Islet precursor cell (in vitro differentiated cells): Measurements from ENCODE around the gene SERPINF2.
"Not testable (repeated sequence)": the region's sequence is repeated elsewhere in the genome, so short reads cannot be mapped to it uniquely, and the experiment has no call there.

ENCODE experiments used
- DNase-seq: peaks from one replicate; pipeline ENCODE4 v3.0.0-alpha.2; 2018

Gene SERPINF2

GRCh38 chr17:1742371-1743087 lies at the start of gene SERPINF2:
Gene SERPINF2 (plus strand): TSS chr17:1742871. CDS start chr17:1744996, 2,125 bp downstream.
- peak; percentile 68 for DNase-seq

GRCh38 chr17:1693339-1693738 lies 49.3 kb upstream of the SERPINF2 start:
- no peak for DNase-seq

- DNase-seq: no peak
Observed at GRCh38 chr17:1695365-1695764, 47.3 kb upstream of the SERPINF2 start.

GRCh38 chr17:1697681-1698080 lies 45.0 kb upstream of the SERPINF2 start:
- DNase-seq: no peak

GRCh38 chr17:1699891-1700290 lies 42.8 kb upstream of the SERPINF2 start:
- DNase-seq: not testable (repeated sequence)

- DNase-seq: peak; percentile 55
Observed at GRCh38 chr17:1703063-1703462, 39.6 kb upstream of the SERPINF2 start.

- no peak for DNase-seq
Observed at GRCh38 chr17:1705004-1705403, 37.7 kb upstream of the SERPINF2 start.

- DNase-seq: no peak
Observed at GRCh38 chr17:1707107-1707506, 35.6 kb upstream of the SERPINF2 start.

- not testable (repeated sequence) for DNase-seq
Observed at GRCh38 chr17:1708791-1709346, 33.8 kb upstream of the SERPINF2 start.

GRCh38 chr17:1709403-1709951 lies 33.2 kb upstream of the SERPINF2 start:
- DNase-seq: peak; percentile 68

GRCh38 chr17:1709971-1710806 lies 32.5 kb upstream of the SERPINF2 start, which contains the start of gene TLCD2:
Gene TLCD2 (minus strand): TSS chr17:1710377. CDS start chr17:1710242, 135 bp downstream.
- DNase-seq: peak; percentile 94

- peak; percentile 84 for DNase-seq
Observed at GRCh38 chr17:1710807-1711553, 31.7 kb upstream of the SERPINF2 start.

GRCh38 chr17:1711804-1712203 lies 30.9 kb upstream of the SERPINF2 start:
- no peak for DNase-seq

GRCh38 chr17:1712271-1712670 lies 30.4 kb upstream of the SERPINF2 start:
- DNase-seq: no peak

- DNase-seq: no peak
Observed at GRCh38 chr17:1713160-1713877, 29.4 kb upstream of the SERPINF2 start.

- peak; percentile 89 for DNase-seq
Observed at GRCh38 chr17:1713878-1714426, 28.7 kb upstream of the SERPINF2 start.

GRCh38 chr17:1714427-1714979 lies 28.2 kb upstream of the SERPINF2 start:
- peak; percentile 100 for DNase-seq

GRCh38 chr17:1714980-1715802 lies 27.5 kb upstream of the SERPINF2 start:
- peak; percentile 98 for DNase-seq

GRCh38 chr17:1715803-1716075 lies 26.9 kb upstream of the SERPINF2 start:
- DNase-seq: no peak
